Measurements from ENCODE around the gene AMACR. TPM values are rescaled to one million over a fixed set of nuclear protein-coding genes. Genes with fewer than 3 reads are reported as not detected.

AMACR gene
- total RNA-seq, 1 donor: 15.2 TPM

- Histone ChIP-seq H3K4me1 (ENCODE audit: insufficient read depth, low read length) (peaks cover 5% of the 10 kb centered on the region), H3K27me3 (ENCODE audit: insufficient read depth, low read length) (no peaks in the 10 kb centered on the region), H3K4me3 (ENCODE audit: insufficient read depth, low read length) (no peak overlapping the region), H4K20me1 (ENCODE audit: insufficient read depth, low read length) (no peaks in the 10 kb centered on the region), H3K79me2 (ENCODE audit: insufficient read depth, low read length) (no peaks in the 10 kb centered on the region), H3K9me3 (ENCODE audit: low read depth, low read length) (no peaks in the 10 kb centered on the region), H3K27ac (ENCODE audit: low read depth, low read length) (no peak overlapping the region), H2AFZ (ENCODE audit: low read length) (no peak overlapping the region), H3K4me2 (ENCODE audit: insufficient read depth, low read length) (no peak overlapping the region), H3K36me3 (ENCODE audit: insufficient read depth, low read length) (no peaks in the 10 kb centered on the region)
- TF ChIP-seq CTCF (IDR thresholded peaks at IDR 0.05; ENCODE audit: extremely low read depth, low read depth, low read length): no peak
- no peak for DNase-seq (ENCODE audit: insufficient read length, low spot score, missing footprints)
Observed at GRCh38 chr5:34016750-34017149, 8.9 kb upstream of the AMACR start.

GRCh38 chr5:34016222-34016621 lies 8.4 kb upstream of the AMACR start:
- no peak overlapping the region for H3K4me3 ChIP-seq (ENCODE audit: insufficient read depth, low read length)
- H3K36me3 ChIP-seq (ENCODE audit: insufficient read depth, low read length): no peaks in the 10 kb centered on the region
- no peak for TF ChIP-seq CTCF (IDR thresholded peaks at IDR 0.05; ENCODE audit: extremely low read depth, low read depth, low read length)
- H3K79me2 ChIP-seq (ENCODE audit: insufficient read depth, low read length): no peaks in the 10 kb centered on the region
- no peaks in the 10 kb centered on the region for H3K4me1 ChIP-seq (ENCODE audit: insufficient read depth, low read length)
- DNase-seq (ENCODE audit: insufficient read length, low spot score, missing footprints): no peak
- no peaks in the 10 kb centered on the region for H3K27me3 ChIP-seq (ENCODE audit: insufficient read depth, low read length)
- H3K27ac ChIP-seq (ENCODE audit: low read depth, low read length): no peak overlapping the region
- no peak overlapping the region for H2AFZ ChIP-seq (ENCODE audit: low read length)
- no peak overlapping the region for H3K4me2 ChIP-seq (ENCODE audit: insufficient read depth, low read length)
- H4K20me1 ChIP-seq (ENCODE audit: insufficient read depth, low read length): no peaks in the 10 kb centered on the region
- H3K9me3 ChIP-seq (ENCODE audit: low read depth, low read length): no peaks in the 10 kb centered on the region

GRCh38 chr5:34015120-34015822 lies 7.4 kb upstream of the AMACR start:
- Histone ChIP-seq H3K27ac (ENCODE audit: low read depth, low read length) (no peak overlapping the region), H3K4me1 (ENCODE audit: insufficient read depth, low read length) (no peaks in the 10 kb centered on the region), H3K4me3 (ENCODE audit: insufficient read depth, low read length) (no peak overlapping the region), H3K9me3 (ENCODE audit: low read depth, low read length) (no peaks in the 10 kb centered on the region), H3K27me3 (ENCODE audit: insufficient read depth, low read length) (no peaks in the 10 kb centered on the region), H3K79me2 (ENCODE audit: insufficient read depth, low read length) (no peaks in the 10 kb centered on the region), H4K20me1 (ENCODE audit: insufficient read depth, low read length) (no peaks in the 10 kb centered on the region), H3K4me2 (ENCODE audit: insufficient read depth, low read length) (no peak overlapping the region), H3K36me3 (ENCODE audit: insufficient read depth, low read length) (no peaks in the 10 kb centered on the region), H2AFZ (ENCODE audit: low read length) (no peak overlapping the region)
- no peak for DNase-seq (ENCODE audit: insufficient read length, low spot score, missing footprints)
- TF ChIP-seq CTCF (IDR thresholded peaks at IDR 0.05; ENCODE audit: extremely low read depth, low read depth, low read length): no peak

GRCh38 chr5:34014626-34015025 lies 6.8 kb upstream of the AMACR start:
- no peak for TF ChIP-seq CTCF (IDR thresholded peaks at IDR 0.05; ENCODE audit: extremely low read depth, low read depth, low read length)
- no peak overlapping the region for H2AFZ ChIP-seq (ENCODE audit: low read length)
- H3K27me3 ChIP-seq (ENCODE audit: insufficient read depth, low read length): no peaks in the 10 kb centered on the region
- no peaks in the 10 kb centered on the region for H3K4me1 ChIP-seq (ENCODE audit: insufficient read depth, low read length)
- no peaks in the 10 kb centered on the region for H3K9me3 ChIP-seq (ENCODE audit: low read depth, low read length)
- H4K20me1 ChIP-seq (ENCODE audit: insufficient read depth, low read length): no peaks in the 10 kb centered on the region
- DNase-seq (ENCODE audit: insufficient read length, low spot score, missing footprints): no peak
- H3K36me3 ChIP-seq (ENCODE audit: insufficient read depth, low read length): no peaks in the 10 kb centered on the region
- no peak overlapping the region for H3K4me2 ChIP-seq (ENCODE audit: insufficient read depth, low read length)
- no peaks in the 10 kb centered on the region for H3K79me2 ChIP-seq (ENCODE audit: insufficient read depth, low read length)
- H3K27ac ChIP-seq (ENCODE audit: low read depth, low read length): no peak overlapping the region
- H3K4me3 ChIP-seq (ENCODE audit: insufficient read depth, low read length): no peak overlapping the region
